HepG2 (cell line): ENCODE measurements around the gene METAP1D. TPM values are rescaled to one million over a fixed set of nuclear protein-coding genes. Genes with fewer than 3 reads are reported as not detected.

Source experiments
- CERS6 ChIP-seq: sonication (generic); formaldehyde crosslinking; IDR thresholded peaks from 2 replicates; pipeline ENCODE4 v1.5.0; 2020; ENCODE audit warnings: missing genetic modification reagents
- GLI4 ChIP-seq: sonication (generic); formaldehyde crosslinking; IDR thresholded peaks from 2 replicates; pipeline ENCODE4 v1.5.1; 2020; ENCODE audit warnings: missing genetic modification reagents, mild to moderate bottlenecking, moderate library complexity, borderline replicate concordance
- GPN1 ChIP-seq: sonication (generic); formaldehyde crosslinking; IDR thresholded peaks from 2 replicates; pipeline ENCODE4 v1.5.1; 2020; ENCODE audit warnings: missing genetic modification reagents, borderline replicate concordance
- MAF1 ChIP-seq: sonication (generic); formaldehyde crosslinking; IDR thresholded peaks from 2 replicates; pipeline ENCODE4 v1.5.0; 2020; ENCODE audit warnings: missing genetic modification reagents, borderline replicate concordance
- MAZ ChIP-seq, 2 experiments: sonication (generic) in 1 of 2; formaldehyde crosslinking in 1 of 2; IDR thresholded peaks; 2 replicates each; pipeline versions ENCODE4 v1.5.0 to v1.6.1; 2012 to 2020; ENCODE audit warnings: low read depth in 2 of 2, mild to moderate bottlenecking in 2 of 2, borderline replicate concordance in 1 of 2, improper control_type of control experiment in 1 of 2, low read length in 1 of 2, missing genetic modification reagents in 1 of 2, moderate library complexity in 1 of 2
- RARG ChIP-seq: sonication (generic); formaldehyde crosslinking; IDR thresholded peaks from 2 replicates; pipeline ENCODE4 v1.4.0; 2020; ENCODE audit warnings: low read depth, mild to moderate bottlenecking, missing genetic modification reagents
- RFX5 ChIP-seq: IDR thresholded peaks from 2 replicates; pipeline ENCODE4 v1.6.1; 2011; ENCODE audit warnings: low read depth, low read length, improper control_type of control experiment
- SOX5 ChIP-seq: IDR thresholded peaks from 2 replicates; pipeline ENCODE4 v1.6.1; 2016; ENCODE audit warnings: borderline replicate concordance
- USF2 ChIP-seq, 2 experiments: sonication (generic) in 1 of 2; formaldehyde crosslinking in 1 of 2; IDR thresholded peaks; 2 replicates each; pipeline versions ENCODE4 v1.5.1 to v1.6.1; 2011 to 2020; ENCODE audit warnings: borderline replicate concordance in 1 of 2, low read depth in 1 of 2, low read length in 1 of 2, mild to moderate bottlenecking in 1 of 2, missing genetic modification reagents in 1 of 2, moderate library complexity in 1 of 2
- ZBTB33 ChIP-seq: sonication (generic); formaldehyde crosslinking; IDR thresholded peaks from 2 replicates; pipeline ENCODE4 v1.4.0; 2020; ENCODE audit warnings: missing genetic modification reagents
- ZNF577 ChIP-seq: sonication (generic); formaldehyde crosslinking; IDR thresholded peaks from 2 replicates; pipeline ENCODE4 v1.4.0; 2020; ENCODE audit warnings: mild to moderate bottlenecking, low read depth, missing genetic modification reagents, borderline replicate concordance
- ZNF605 ChIP-seq: sonication (generic); formaldehyde crosslinking; IDR thresholded peaks from 2 replicates; pipeline ENCODE4 v1.8.0; 2022; ENCODE audit warnings: mild to moderate bottlenecking, missing genetic modification reagents
- ZNF609 ChIP-seq: sonication (generic); formaldehyde crosslinking; IDR thresholded peaks from 2 replicates; pipeline ENCODE4 v1.4.0; 2020; ENCODE audit warnings: mild to moderate bottlenecking, missing genetic modification reagents, borderline replicate concordance
- ZNF777 ChIP-seq: sonication (generic); formaldehyde crosslinking; IDR thresholded peaks from 2 replicates; pipeline ENCODE4 v1.4.0; 2020; ENCODE audit warnings: missing genetic modification reagents
- ZSCAN22 ChIP-seq: sonication (generic); formaldehyde crosslinking; IDR thresholded peaks from 2 replicates; pipeline ENCODE4 v1.4.0; 2020; ENCODE audit warnings: mild to moderate bottlenecking, missing genetic modification reagents
- ZSCAN25 ChIP-seq: sonication (generic); formaldehyde crosslinking; IDR thresholded peaks from 2 replicates; pipeline ENCODE4 v1.8.0; 2022; ENCODE audit warnings: mild to moderate bottlenecking, missing genetic modification reagents
- polyA plus RNA-seq, 8 experiments: library from polyadenylated mRNA; depleted of rRNA in 3 of 8; stranded (reverse) in 7 of 8; unstranded in 1 of 8; fragments of >200 nt; fragmentation: Illumina TruSeq in 4 of 8; extraction: Trizol in 4 of 8; gene quantifications; 2 replicates each; pipeline versions ENCODE4 v1.2.1 to v1.2.3, GENCODE V29; 2011 to 2016; ENCODE audit warnings: low read depth in 4 of 8, missing spikeins in 1 of 8, mixed read lengths in 1 of 8; ENCODE audit not compliant: insufficient read depth in 1 of 8
- total RNA-seq, 5 experiments: library from RNA; depleted of rRNA; stranded (reverse); fragments of >200 nt; fragmentation: Illumina TruSeq; extraction: Trizol; gene quantifications; 2 replicates each; pipeline ENCODE4 v1.2.3, GENCODE V29; 2016; ENCODE audit warnings: low read depth in 1 of 5

The METAP1D gene
- total and polyA plus RNA-seq, 2 of the 13 experiments (the other 11 are each of a cell fraction or from before 2014, with no cell fraction given) = 14.7 to 21.6 TPM

GRCh38 chr2:172086241-172087206 is 86.8 kb downstream of the METAP1D start (continued):
- TF ChIP-seq ZNF609 (CRISPR knock-in tag) = no peak
- no peak for TF ChIP-seq ZNF577 (CRISPR knock-in tag)
- no peak for TF ChIP-seq ZNF605 (CRISPR knock-in tag)
- TF ChIP-seq ZNF777 (CRISPR knock-in tag) = peak; percentile 79
- TF ChIP-seq ZBTB33 (CRISPR knock-in tag) = no peak
- TF ChIP-seq USF2 (IDR thresholded peaks at IDR 0.05; ENCODE audit: low read depth, low read length) = no peak
- no peak for TF ChIP-seq USF2 (CRISPR knock-in tag; IDR thresholded peaks at IDR 0.05; ENCODE audit: borderline replicate concordance)
- no peak for TF ChIP-seq MAF1 (CRISPR knock-in tag)
- no peak for TF ChIP-seq RARG (CRISPR knock-in tag)
- TF ChIP-seq RFX5 = no peak
- TF ChIP-seq CERS6 = no peak
- TF ChIP-seq ZSCAN25 (CRISPR knock-in tag) = no peak
- no peak for TF ChIP-seq GPN1
- TF ChIP-seq SOX5 (CRISPR knock-in tag) = no peak
- TF ChIP-seq ZSCAN22 (CRISPR knock-in tag) = no peak
- TF ChIP-seq MAZ (IDR thresholded peaks at IDR 0.05; ENCODE audit: borderline replicate concordance, low read depth, low read length) = no peak
- 0 out of 2 replicates have a peak, but pooled peaks have one; percentile 32 for TF ChIP-seq MAZ (CRISPR knock-in tag; IDR thresholded peaks at IDR 0.05; ENCODE audit: low read depth)
- no peak for TF ChIP-seq GLI4 (CRISPR knock-in tag)
